HepG2 (cell line): Measurements from ENCODE around the gene TCOF1. TPM values are rescaled to one million over a fixed set of nuclear protein-coding genes. Genes with fewer than 3 reads are reported as not detected.

Experiments used
- ATF7-NPFF ChIP-seq: sonication (generic); formaldehyde crosslinking; IDR thresholded peaks from 2 replicates; pipeline ENCODE4 v1.8.1; 2023; ENCODE audit warnings: mild to moderate bottlenecking, low read depth, missing genetic modification reagents, moderate library complexity
- CBFB ChIP-seq: sonication (generic); formaldehyde crosslinking; IDR thresholded peaks from 2 replicates; pipeline ENCODE4 v1.4.0; 2020; ENCODE audit warnings: missing genetic modification reagents
- KLF12 ChIP-seq: sonication (generic); formaldehyde crosslinking; IDR thresholded peaks from 2 replicates; pipeline ENCODE4 v1.4.0; 2020; ENCODE audit warnings: missing genetic modification reagents, borderline replicate concordance
- LCORL ChIP-seq, 2 experiments: fragments of 450-650 bp in 1 of 2; sonication (generic) in 1 of 2; formaldehyde crosslinking in 1 of 2; IDR thresholded peaks; 2 replicates each; pipeline versions ENCODE4 v1.5.0 to v1.6.1; 2017 to 2020; ENCODE audit warnings: antibody characterized with exemption in 1 of 2, missing genetic modification reagents in 1 of 2
- MEIS2 ChIP-seq: sonication (generic); formaldehyde crosslinking; IDR thresholded peaks from 2 replicates; pipeline ENCODE4 v1.9.0; 2021; ENCODE audit warnings: mild to moderate bottlenecking, missing genetic modification reagents
- PAX8 ChIP-seq: sonication (generic); formaldehyde crosslinking; IDR thresholded peaks from 2 replicates; pipeline ENCODE4 v1.8.0; 2022; ENCODE audit warnings: mild to moderate bottlenecking, missing genetic modification reagents, borderline replicate concordance
- RCOR2 ChIP-seq: IDR thresholded peaks from 2 replicates; pipeline ENCODE4 v1.6.1; 2016; ENCODE audit warnings: missing biosample characterization, missing genetic modification reagents
- ZFP91 ChIP-seq: sonication (generic); formaldehyde crosslinking; IDR thresholded peaks from 2 replicates; pipeline ENCODE4 v1.9.0; 2022; ENCODE audit warnings: missing genetic modification reagents, mild to moderate bottlenecking, borderline replicate concordance
- ZGPAT ChIP-seq: IDR thresholded peaks from 2 replicates; pipeline ENCODE4 v1.6.1; 2016; ENCODE audit warnings: mild to moderate bottlenecking
- ZNF362 ChIP-seq: sonication (generic); formaldehyde crosslinking; IDR thresholded peaks from 2 replicates; pipeline ENCODE4 v1.4.0; 2020; ENCODE audit warnings: missing genetic modification reagents, mild to moderate bottlenecking, borderline replicate concordance
- ZNF530 ChIP-seq: sonication (generic); formaldehyde crosslinking; IDR thresholded peaks from 2 replicates; pipeline ENCODE4 v1.5.0; 2020; ENCODE audit warnings: low read depth, mild to moderate bottlenecking, missing genetic modification reagents
- ZNF552 ChIP-seq: sonication (generic); formaldehyde crosslinking; IDR thresholded peaks from 2 replicates; pipeline ENCODE4 v1.9.0; 2022; ENCODE audit warnings: missing genetic modification reagents, mild to moderate bottlenecking, borderline replicate concordance
- ZNF564 ChIP-seq: sonication (generic); formaldehyde crosslinking; IDR thresholded peaks from 2 replicates; pipeline ENCODE4 v1.8.1; 2023; ENCODE audit warnings: mild to moderate bottlenecking, missing genetic modification reagents
- ZNF616 ChIP-seq: sonication (generic); formaldehyde crosslinking; IDR thresholded peaks from 2 replicates; pipeline ENCODE4 v1.5.0; 2020; ENCODE audit warnings: low read depth, mild to moderate bottlenecking, missing genetic modification reagents
- ZNF619 ChIP-seq: sonication (generic); formaldehyde crosslinking; IDR thresholded peaks from 2 replicates; pipeline ENCODE4 v1.4.0; 2020; ENCODE audit warnings: mild to moderate bottlenecking, missing genetic modification reagents
- ZUFSP ChIP-seq: sonication (generic); formaldehyde crosslinking; IDR thresholded peaks from 2 replicates; pipeline ENCODE4 v1.9.0; 2021; ENCODE audit warnings: missing genetic modification reagents, mild to moderate bottlenecking, borderline replicate concordance
- polyA plus RNA-seq, 8 experiments: library from polyadenylated mRNA; depleted of rRNA in 3 of 8; stranded (reverse) in 7 of 8; unstranded in 1 of 8; fragments of >200 nt; fragmentation: Illumina TruSeq in 4 of 8; extraction: Trizol in 4 of 8; gene quantifications; 2 replicates each; pipeline versions ENCODE4 v1.2.1 to v1.2.3, GENCODE V29; 2011 to 2016; ENCODE audit warnings: low read depth in 4 of 8, missing spikeins in 1 of 8, mixed read lengths in 1 of 8; ENCODE audit not compliant: insufficient read depth in 1 of 8
- total RNA-seq, 5 experiments: library from RNA; depleted of rRNA; stranded (reverse); fragments of >200 nt; fragmentation: Illumina TruSeq; extraction: Trizol; gene quantifications; 2 replicates each; pipeline ENCODE4 v1.2.3, GENCODE V29; 2016; ENCODE audit warnings: low read depth in 1 of 5
- TF ChIP-seq, protein P1 (sequence below): sonication (generic); formaldehyde crosslinking; IDR thresholded peaks from 2 replicates; pipeline ENCODE4 v1.5.1; 2020; ENCODE audit warnings: mild to moderate bottlenecking, missing genetic modification reagents, borderline replicate concordance
- TF ChIP-seq, protein P2 (sequence below): sonication (generic); formaldehyde crosslinking; IDR thresholded peaks from 2 replicates; pipeline ENCODE4 v1.8.1; 2023; ENCODE audit warnings: mild to moderate bottlenecking, missing genetic modification reagents

The TCOF1 gene
- total and polyA plus RNA-seq, 2 of the 13 experiments (the other 11 are each of a cell fraction or from before 2014, with no cell fraction given), result 10.1 to 41.6 TPM

DNA sequence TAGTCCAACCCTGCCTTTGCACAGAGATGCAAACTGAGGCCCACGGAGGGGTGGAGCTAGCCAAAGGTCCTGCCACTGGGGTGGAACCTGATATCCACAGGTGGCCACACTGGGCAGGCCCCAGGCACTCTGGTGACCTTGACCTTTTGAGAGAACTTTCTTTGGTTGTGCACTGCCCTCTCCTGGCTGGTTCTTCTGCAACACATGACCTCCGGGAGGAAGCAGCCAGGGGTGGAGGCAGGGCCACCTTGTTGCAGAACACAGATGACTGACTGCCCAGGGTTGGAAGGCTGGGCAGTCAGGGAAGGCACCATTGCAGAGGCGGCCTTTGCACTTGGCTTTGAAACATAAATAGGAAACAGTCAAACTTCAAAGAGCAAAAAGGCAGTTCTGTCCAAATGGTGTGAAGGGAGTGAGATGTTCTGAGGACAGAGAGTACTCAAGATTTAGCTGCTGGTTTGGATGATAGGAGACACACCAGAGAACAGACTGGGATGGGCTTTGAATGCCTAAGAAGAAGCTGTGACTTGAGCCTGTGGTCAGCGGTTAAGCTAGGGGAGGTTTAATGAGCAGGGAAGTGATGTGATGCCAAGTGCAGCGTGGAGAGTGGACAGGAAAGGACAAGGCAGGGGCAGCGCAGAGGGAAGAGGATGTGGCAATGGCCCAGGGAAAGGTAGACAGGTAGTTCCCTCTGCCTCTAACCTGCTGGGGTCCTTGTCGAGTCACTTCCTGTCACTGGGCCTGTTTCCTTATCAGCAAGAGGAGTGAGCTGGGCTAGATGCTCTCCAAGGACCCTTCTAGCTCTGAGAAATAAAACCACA is 6.8 kb upstream of the TCOF1 start (continued):
- TF ChIP-seq, protein P1, sequence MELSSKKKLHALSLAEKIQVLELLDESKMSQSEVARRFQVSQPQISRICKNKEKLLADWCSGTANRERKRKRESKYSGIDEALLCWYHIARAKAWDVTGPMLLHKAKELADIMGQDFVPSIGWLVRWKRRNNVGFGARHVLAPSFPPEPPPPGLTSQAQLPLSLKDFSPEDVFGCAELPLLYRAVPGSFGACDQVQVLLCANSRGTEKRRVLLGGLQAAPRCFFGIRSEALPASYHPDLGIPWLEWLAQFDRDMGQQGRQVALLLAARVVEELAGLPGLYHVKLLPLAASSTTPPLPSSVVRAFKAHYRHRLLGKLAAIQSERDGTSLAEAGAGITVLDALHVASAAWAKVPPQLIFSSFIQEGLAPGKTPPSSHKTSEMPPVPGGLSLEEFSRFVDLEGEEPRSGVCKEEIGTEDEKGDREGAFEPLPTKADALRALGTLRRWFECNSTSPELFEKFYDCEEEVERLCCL, result no peak
- TF ChIP-seq ZUFSP (CRISPR knock-in tag) (no peak), ATF7-NPFF (CRISPR knock-in tag) (no peak), MEIS2 (peak; percentile 48; the same call in 1 of the 2 replicates), CBFB (CRISPR knock-in tag) (peak; percentile 68), PAX8 (no peak), ZFP91 (CRISPR knock-in tag) (peak; percentile 40; the same call in 1 of the 2 replicates), ZNF564 (CRISPR knock-in tag) (peak; percentile 96), RCOR2 (CRISPR knock-in tag) (peak; percentile 80), ZNF530 (no peak), ZNF362 (CRISPR knock-in tag) (peak; percentile 35; the same call in 1 of the 2 replicates), KLF12 (CRISPR knock-in tag) (0 out of 2 replicates have a peak, but pooled peaks have one; percentile 67), ZGPAT (CRISPR knock-in tag) (peak; percentile 83), ZNF552 (CRISPR knock-in tag) (no peak), LCORL (IDR thresholded peaks at IDR 0.05) (no peak), LCORL (CRISPR knock-in tag; IDR thresholded peaks at IDR 0.05) (peak; percentile 92), ZNF619 (CRISPR knock-in tag) (peak; percentile 63; the same call in 1 of the 2 replicates), ZNF616 (CRISPR knock-in tag) (no peak)
- TF ChIP-seq, protein P2, sequence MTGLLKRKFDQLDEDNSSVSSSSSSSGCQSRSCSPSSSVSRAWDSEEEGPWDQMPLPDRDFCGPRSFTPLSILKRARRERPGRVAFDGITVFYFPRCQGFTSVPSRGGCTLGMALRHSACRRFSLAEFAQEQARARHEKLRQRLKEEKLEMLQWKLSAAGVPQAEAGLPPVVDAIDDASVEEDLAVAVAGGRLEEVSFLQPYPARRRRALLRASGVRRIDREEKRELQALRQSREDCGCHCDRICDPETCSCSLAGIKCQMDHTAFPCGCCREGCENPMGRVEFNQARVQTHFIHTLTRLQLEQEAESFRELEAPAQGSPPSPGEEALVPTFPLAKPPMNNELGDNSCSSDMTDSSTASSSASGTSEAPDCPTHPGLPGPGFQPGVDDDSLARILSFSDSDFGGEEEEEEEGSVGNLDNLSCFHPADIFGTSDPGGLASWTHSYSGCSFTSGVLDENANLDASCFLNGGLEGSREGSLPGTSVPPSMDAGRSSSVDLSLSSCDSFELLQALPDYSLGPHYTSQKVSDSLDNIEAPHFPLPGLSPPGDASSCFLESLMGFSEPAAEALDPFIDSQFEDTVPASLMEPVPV (CRISPR knock-in tag), result no peak
